K562 (cell line): ENCODE results near the gene CEL. TPM values are rescaled to one million over a fixed set of nuclear protein-coding genes. Genes with fewer than 3 reads are reported as not detected.

Experiments used
- ATAC-seq: fragments of 200-7000 bp; cut with Tn5 transposase; 3 replicates; pipeline ENCODE4 v1.9.1; 2020; ENCODE audit warnings: moderate library complexity
- BruUV-seq: library from RNA; stranded (reverse); fragments of 400-500 nt; replicated peaks from 2 replicates; lab custom pipeline; 2021; lab: Mats Ljungman, UMichigan
- CTCF ChIA-PET: fragments of 300-600 bp; formaldehyde crosslinking; extraction: SDS; loops from one replicate; lab custom pipeline; 2021; ENCODE audit warnings: low intra/inter-chr PET ratio; lab: Yijun Ruan, JAX
- POLR2A ChIA-PET: fragments of 300-600, 350-650 bp; sonication (Branson Sonifier 250); formaldehyde crosslinking; extraction: SDS; loops from one replicate; lab custom pipeline; 2021; ENCODE audit warnings: antibody characterized with exemption, inconsistent platforms; lab: Yijun Ruan, JAX
- DNase-seq, 4 experiments: peaks; one replicate each; pipeline versions ENCODE4 v3.0.0 to v3.0.0-alpha.2; 2011 to 2018; ENCODE audit warnings: low spot score in 3 of 4, mixed read lengths in 3 of 4; ENCODE audit errors: extremely low read depth in 1 of 4
- FAIRE-seq: peaks from 2 replicates; lab custom pipeline; 2011; peaks lifted over from hg19 to GRCh38; lab: Jason Lieb, UNC
- H2AFZ ChIP-seq: 2 replicates; pipeline ENCODE4 v1.6.0; 2011; ENCODE audit warnings: low read depth, low read length, control low read depth, inconsistent platforms
- H3K27ac ChIP-seq: fragments of 200-600 bp; 3 replicates; pipeline ENCODE4 v1.8.0; 2011; ENCODE audit warnings: low read depth, mild to moderate bottlenecking, control low read depth, inconsistent platforms, low read length, moderate library complexity, mixed read lengths; ENCODE audit errors: extremely low read depth
- H3K27me3 ChIP-seq, 2 experiments: fragments of 300-600 bp in 1 of 2; 2 replicates in 1 of 2; 3 replicates in 1 of 2; pipeline versions ENCODE4 v1.6.0 to v1.8.0; 2011; ENCODE audit warnings: inconsistent platforms in 2 of 2, low read length in 2 of 2, mild to moderate bottlenecking in 1 of 2, mixed read lengths in 1 of 2, moderate library complexity in 1 of 2; ENCODE audit not compliant: control insufficient read depth in 2 of 2, insufficient read depth in 2 of 2
- H3K36me3 ChIP-seq: fragments of 300-600 bp; 3 replicates; pipeline ENCODE4 v1.8.0; 2011; ENCODE audit warnings: mild to moderate bottlenecking, low read length, inconsistent platforms; ENCODE audit not compliant: control insufficient read depth, insufficient read depth
- H3K4me1 ChIP-seq, 2 experiments: fragments of 200-600 bp in 1 of 2; replicated peaks in 1 of 2; 2 replicates in 1 of 2; 3 replicates in 1 of 2; pipeline versions ENCODE4 v1.5.1 to v1.8.0; 2011; ENCODE audit warnings: inconsistent platforms in 2 of 2, low read length in 2 of 2, mild to moderate bottlenecking in 1 of 2, mixed read lengths in 1 of 2, moderate library complexity in 1 of 2; ENCODE audit not compliant: control insufficient read depth in 2 of 2, insufficient read depth in 2 of 2
- H3K4me2 ChIP-seq: 2 replicates; pipeline ENCODE4 v1.6.1; 2011; ENCODE audit warnings: low read length, control low read depth, inconsistent platforms, mixed read lengths; ENCODE audit not compliant: insufficient read depth
- H3K4me3 ChIP-seq: fragments of 200-600 bp; sonication (generic), shearing (Covaris generic); 2 replicates; pipeline ENCODE4 v1.5.1; 2016; ENCODE audit warnings: control low read depth, inconsistent platforms
- H3K79me2 ChIP-seq: fragments of 200-600 bp; 3 replicates; pipeline ENCODE4 v1.8.0; 2011; ENCODE audit warnings: low read length, inconsistent platforms; ENCODE audit not compliant: control insufficient read depth, insufficient read depth
- H3K9ac ChIP-seq, 2 experiments: 2 replicates each; pipeline versions ENCODE4 v1.6.0 to v1.6.1; 2011; ENCODE audit warnings: low read depth in 2 of 2, low read length in 2 of 2, control low read depth in 1 of 2, inconsistent platforms in 1 of 2, mild to moderate bottlenecking in 1 of 2, mixed read lengths in 1 of 2; ENCODE audit not compliant: insufficient read depth in 1 of 2
- H3K9me1 ChIP-seq: one replicate; pipeline ENCODE4 v1.6.0; 2011; ENCODE audit warnings: inconsistent platforms, mild to moderate bottlenecking, low read length, moderate library complexity; ENCODE audit not compliant: control insufficient read depth, insufficient read depth
- H3K9me3 ChIP-seq: replicated peaks from 2 replicates; pipeline ENCODE4 v1.5.1; 2011; ENCODE audit warnings: low read depth, low read length, inconsistent platforms; ENCODE audit not compliant: control insufficient read depth, insufficient read depth
- H4K20me1 ChIP-seq: replicated peaks from 2 replicates; pipeline ENCODE4 v1.6.1; 2011; ENCODE audit warnings: low read length, inconsistent platforms, mixed read lengths; ENCODE audit not compliant: control insufficient read depth, insufficient read depth
- BACH1 ChIP-seq: fragments of 200-800 bp; sonication (Bioruptor generic); IDR thresholded peaks from 2 replicates; pipeline ENCODE4 v1.6.1; 2016; ENCODE audit warnings: missing genetic modification characterization, missing compliant biosample characterization
- CXXC5 ChIP-seq: fragments of 250-450 bp; sonication (Bioruptor Pico); IDR thresholded peaks from 2 replicates; pipeline ENCODE4 v1.8.0; 2022; ENCODE audit warnings: inconsistent platforms, mild to moderate bottlenecking, moderate library complexity
- DDX20 ChIP-seq: fragments of 450-650 bp; IDR thresholded peaks from 2 replicates; pipeline ENCODE4 v1.6.1; 2016; ENCODE audit warnings: missing genetic modification characterization, low read depth, mild to moderate bottlenecking, missing compliant biosample characterization, moderate library complexity
- EHMT2 ChIP-seq: fragments of 450-650 bp; IDR thresholded peaks from 2 replicates; pipeline ENCODE4 v1.6.1; 2018; ENCODE audit warnings: antibody characterized with exemption
- HDAC6 ChIP-seq: IDR thresholded peaks from 2 replicates; pipeline ENCODE4 v1.6.1; 2012; ENCODE audit warnings: low read depth, mild to moderate bottlenecking, control low read depth, inconsistent platforms, low read length, moderate library complexity
- HEY1 ChIP-seq: fragments of 250-450 bp; sonication (Bioruptor Pico); IDR thresholded peaks from 2 replicates; pipeline ENCODE4 v1.5.0; 2020; ENCODE audit warnings: mild to moderate bottlenecking, moderate library complexity, borderline replicate concordance
- MAFK ChIP-seq: IDR thresholded peaks from 2 replicates; pipeline ENCODE4 v1.6.1; 2011; ENCODE audit warnings: low read length, improper control_type of control experiment
- NFXL1 ChIP-seq: fragments of 450-650 bp; formaldehyde crosslinking; IDR thresholded peaks from 2 replicates; pipeline ENCODE4 v1.4.0; 2021; ENCODE audit warnings: mild to moderate bottlenecking
- POLR2AphosphoS5 ChIP-seq: IDR thresholded peaks from 2 replicates; pipeline ENCODE4 v1.6.1; 2011; ENCODE audit warnings: mild to moderate bottlenecking, low read depth, low read length, moderate library complexity; ENCODE audit not compliant: control insufficient read depth, insufficient read depth
- RBM34 ChIP-seq: fragments of 200-400 bp; formaldehyde crosslinking; IDR thresholded peaks from 2 replicates; pipeline ENCODE4 v1.6.1; 2018; ENCODE audit warnings: low read length, borderline replicate concordance; ENCODE audit not compliant: insufficient read depth
- RUNX1 ChIP-seq: sonication (generic); IDR thresholded peaks from 2 replicates; pipeline ENCODE4 v1.6.1; 2016; ENCODE audit warnings: antibody characterized with exemption, low read depth
- SP1 ChIP-seq: sonication (generic); formaldehyde crosslinking; IDR thresholded peaks from 2 replicates; pipeline ENCODE4 v1.8.1; 2022; ENCODE audit warnings: mild to moderate bottlenecking, missing genetic modification reagents
- TEAD2 ChIP-seq: fragments of 450-650 bp; IDR thresholded peaks from 2 replicates; pipeline ENCODE4 v1.6.1; 2016; ENCODE audit warnings: missing genetic modification characterization, control low read depth, missing compliant biosample characterization
- TFAM ChIP-seq: fragments of 250-450 bp; sonication (Bioruptor Pico); conservative IDR thresholded peaks from 2 replicates; pipeline ENCODE4 v1.5.0; 2021; ENCODE audit warnings: mild to moderate bottlenecking, moderate library complexity
- TRIM24 ChIP-seq, 2 experiments: fragments of 450-650 bp; IDR thresholded peaks; 2 replicates each; pipeline ENCODE4 v1.6.1; 2016
- ZBTB7A ChIP-seq: IDR thresholded peaks from 2 replicates; pipeline ENCODE4 v1.6.1; 2011; ENCODE audit warnings: low read depth, mild to moderate bottlenecking, low read length, moderate library complexity, borderline replicate concordance; ENCODE audit not compliant: control insufficient read depth
- ZKSCAN8 ChIP-seq: fragments of 200-800 bp; sonication (Bioruptor generic); IDR thresholded peaks from 2 replicates; pipeline ENCODE4 v1.6.1; 2016; ENCODE audit warnings: missing genetic modification characterization, missing compliant biosample characterization
- ZNF586 ChIP-seq: fragments of 450-650 bp; formaldehyde crosslinking; conservative IDR thresholded peaks from 2 replicates; pipeline ENCODE4 v1.4.0; 2020; ENCODE audit warnings: mild to moderate bottlenecking, moderate library complexity
- WGBS: fragments of 100-300 bp; shearing (Covaris generic); methylation state at CpG from one replicate; pipeline ENCODE4 v1.1.6; 2016; ENCODE audit warnings: low coverage, mixed read lengths; ENCODE audit not compliant: insufficient coverage; ENCODE audit errors: missing lambda C conversion rate; 5-methylcytosine and 5-hydroxymethylcytosine counted together
- in situ Hi-C: fragments of 300-500 bp; cut with MboI; formaldehyde crosslinking; loops from 4 replicates; pipeline ENCODE4 v1.15.0; 2018; ENCODE audit warnings: inconsistent platforms, mixed read lengths
- intact Hi-C: fragments of 100-400 bp; cut with micrococcal nuclease; formaldehyde crosslinking; loops from 2 replicates; pipeline ENCODE4 v1.14.2; 2022
- polyA plus RNA-seq, 8 experiments: library from polyadenylated mRNA; depleted of rRNA in 4 of 8; stranded (reverse) in 5 of 8; unstranded in 3 of 8; fragments of >200 nt; fragmentation: Nextera tagmentation in 2 of 8; fragmentation: Illumina TruSeq in 1 of 8; extraction: Ambion mirVana in 2 of 8; extraction: Trizol in 1 of 8; gene quantifications; 2 replicates each; pipeline versions ENCODE4 v1.2.1 to v1.2.3, GENCODE V29; 2011 to 2014; ENCODE audit warnings: inconsistent platforms in 1 of 8, missing spikeins in 1 of 8
- total RNA-seq, 7 experiments: library from RNA; depleted of rRNA in 6 of 7; stranded (reverse); fragments of >200 nt in 6 of 7; fragmentation: Illumina TruSeq in 2 of 7; extraction: Trizol in 2 of 7; gene quantifications; 2 replicates each; pipeline versions ENCODE4 v1.2.1 to v1.2.3, GENCODE V29; 2011 to 2021; ENCODE audit warnings: low replicate concordance in 1 of 7
- TF ChIP-seq, protein P1 (sequence below): sonication (generic); formaldehyde crosslinking; IDR thresholded peaks from 2 replicates; pipeline ENCODE4 v1.8.1; 2022; ENCODE audit warnings: missing genetic modification reagents
- TF ChIP-seq, protein P2 (sequence below), 2 experiments: IDR thresholded peaks in 1 of 2; conservative IDR thresholded peaks in 1 of 2; 2 replicates each; pipeline ENCODE4 v1.6.1; 2016; ENCODE audit warnings: low read depth in 2 of 2, mild to moderate bottlenecking in 1 of 2, missing compliant biosample characterization in 1 of 2, missing genetic modification characterization in 1 of 2, moderate library complexity in 1 of 2

The CEL gene
- total and polyA plus RNA-seq, 9 of the 15 experiments (the other 6 are each of a cell fraction or from before 2014, with no cell fraction given): 0.09 to 3.0 (median 0.51) TPM; not detected in 2

GRCh38 chr9:133045132-133045531 is 16.6 kb upstream of the CEL start:
- no peaks in the 10 kb centered on the region for H3K9me3 ChIP-seq
- H3K4me3 ChIP-seq: no peak overlapping the region
- H3K36me3 ChIP-seq: peaks cover 88% of the 10 kb centered on the region
- no peaks in the 10 kb centered on the region for H3K9me1 ChIP-seq
- 0 out of 4 replicates have a peak overlapping the region, but pooled peaks of 1 of the 2 experiments have one; percentile 65 for H3K9ac ChIP-seq
- H2AFZ ChIP-seq: no peak overlapping the region
- peaks cover 0 to 9% of the 10 kb centered on the region in 2 experiments; a peak in 2 of 5 replicates for H3K4me1 ChIP-seq
- ChIA-PET CTCF (no interaction called here), POLR2A (no interaction called here)
- no peaks in the 10 kb centered on the region for H3K27me3 ChIP-seq
- no peak overlapping the region for H3K27ac ChIP-seq
- no peak for ATAC-seq
- intact Hi-C loops (no loop called here), in situ Hi-C loops (no loop called here)
- H3K79me2 ChIP-seq: peaks cover 18% of the 10 kb centered on the region
- H3K4me2 ChIP-seq: no peak overlapping the region
- no peak for DNase-seq
- WGBS: 98% methylated on average over 13 of the region's 15 CpGs
- TF ChIP-seq ZKSCAN8 (CRISPR knock-in tag): no peak
- no peak for TF ChIP-seq SP1 (CRISPR knock-in tag)
- no peak for TF ChIP-seq HDAC6
- TF ChIP-seq RBM34: no peak
- TF ChIP-seq TEAD2 (tag): no peak
- no peak for TF ChIP-seq CXXC5 (CRISPR knock-in tag)
- no peak for TF ChIP-seq BACH1
- no peak for TF ChIP-seq ZNF586 (CRISPR knock-in tag)
- TF ChIP-seq DDX20: no peak
- no peak for TF ChIP-seq TRIM24 (IDR thresholded peaks at IDR 0.05)
- TF ChIP-seq POLR2AphosphoS5: no peak
- TF ChIP-seq TFAM: no peak
- no peak for TF ChIP-seq NFXL1 (CRISPR knock-in tag)
- no peak for TF ChIP-seq RUNX1
- TF ChIP-seq, protein P1, sequence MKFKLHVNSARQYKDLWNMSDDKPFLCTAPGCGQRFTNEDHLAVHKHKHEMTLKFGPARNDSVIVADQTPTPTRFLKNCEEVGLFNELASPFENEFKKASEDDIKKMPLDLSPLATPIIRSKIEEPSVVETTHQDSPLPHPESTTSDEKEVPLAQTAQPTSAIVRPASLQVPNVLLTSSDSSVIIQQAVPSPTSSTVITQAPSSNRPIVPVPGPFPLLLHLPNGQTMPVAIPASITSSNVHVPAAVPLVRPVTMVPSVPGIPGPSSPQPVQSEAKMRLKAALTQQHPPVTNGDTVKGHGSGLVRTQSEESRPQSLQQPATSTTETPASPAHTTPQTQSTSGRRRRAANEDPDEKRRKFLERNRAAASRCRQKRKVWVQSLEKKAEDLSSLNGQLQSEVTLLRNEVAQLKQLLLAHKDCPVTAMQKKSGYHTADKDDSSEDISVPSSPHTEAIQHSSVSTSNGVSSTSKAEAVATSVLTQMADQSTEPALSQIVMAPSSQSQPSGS (CRISPR knock-in tag): no peak
- TF ChIP-seq ZBTB7A: no peak
- no peak for TF ChIP-seq HEY1 (CRISPR knock-in tag)
- TF ChIP-seq MAFK: no peak
- TF ChIP-seq, protein P2, sequence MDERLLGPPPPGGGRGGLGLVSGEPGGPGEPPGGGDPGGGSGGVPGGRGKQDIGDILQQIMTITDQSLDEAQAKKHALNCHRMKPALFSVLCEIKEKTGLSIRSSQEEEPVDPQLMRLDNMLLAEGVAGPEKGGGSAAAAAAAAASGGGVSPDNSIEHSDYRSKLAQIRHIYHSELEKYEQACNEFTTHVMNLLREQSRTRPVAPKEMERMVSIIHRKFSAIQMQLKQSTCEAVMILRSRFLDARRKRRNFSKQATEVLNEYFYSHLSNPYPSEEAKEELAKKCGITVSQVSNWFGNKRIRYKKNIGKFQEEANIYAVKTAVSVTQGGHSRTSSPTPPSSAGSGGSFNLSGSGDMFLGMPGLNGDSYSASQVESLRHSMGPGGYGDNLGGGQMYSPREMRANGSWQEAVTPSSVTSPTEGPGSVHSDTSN (CRISPR knock-in tag; IDR thresholded peaks at IDR 0.05; ENCODE audit: low read depth): no peak
- TF ChIP-seq, protein P2 (tag; conservative IDR thresholded peaks at IDR 0.05; ENCODE audit: low read depth): no peak
- TF ChIP-seq EHMT2: no peak
- H4K20me1 ChIP-seq: 0 out of 2 replicates have a peak, but pooled peaks cover 10% of the 10 kb centered on the region
- no peak for FAIRE-seq
- BruUV-seq: no TSS peak
